ENCODE data around the gene TRIM54.
"Not testable (repeated sequence)": the region's sequence is repeated elsewhere in the genome, so short reads cannot be mapped to it uniquely, and the experiment has no call there.

Gene TRIM54

GRCh38 chr2:27278010-27278409, 4.2 kb upstream of the TRIM54 start:
- no peak for FAIRE-seq
- DNase-seq (ENCODE audit: insufficient read length, low spot score): no peak

- no peak for FAIRE-seq
- DNase-seq (ENCODE audit: insufficient read length, low spot score): no peak
Observed at GRCh38 chr2:27280826-27281225, 1.4 kb upstream of the TRIM54 start.

- no peak for DNase-seq (ENCODE audit: insufficient read length, low spot score)
- no peak for FAIRE-seq
Observed at GRCh38 chr2:27281442-27281841, 787 bp upstream of the TRIM54 start.

GRCh38 chr2:27282892-27283291, 663 bp downstream of the TRIM54 start:
- no peak for FAIRE-seq
- DNase-seq (ENCODE audit: insufficient read length, low spot score): no peak

GRCh38 chr2:27284996-27285395, 2.8 kb downstream of the TRIM54 start:
- DNase-seq (ENCODE audit: insufficient read length, low spot score): no peak
- no peak for FAIRE-seq

GRCh38 chr2:27285481-27285880, 3.3 kb downstream of the TRIM54 start:
- no peak for DNase-seq (ENCODE audit: insufficient read length, low spot score)
- FAIRE-seq: no peak

- FAIRE-seq: no peak
- no peak for DNase-seq (ENCODE audit: insufficient read length, low spot score)
Observed at GRCh38 chr2:27288610-27289009, 6.4 kb downstream of the TRIM54 start.

GRCh38 chr2:27290549-27290948, 8.3 kb downstream of the TRIM54 start:
- DNase-seq (ENCODE audit: insufficient read length, low spot score) (no peak), FAIRE-seq (no peak)

GRCh38 chr2:27291865-27292264, 9.6 kb downstream of the TRIM54 start:
- DNase-seq (ENCODE audit: insufficient read length, low spot score) (no peak), FAIRE-seq (no peak)

- no peak for DNase-seq (ENCODE audit: insufficient read length, low spot score)
- no peak for FAIRE-seq
Observed at GRCh38 chr2:27294928-27295327, 12.7 kb downstream of the TRIM54 start.

- no peak for FAIRE-seq
- no peak for DNase-seq (ENCODE audit: insufficient read length, low spot score)
Observed at GRCh38 chr2:27296481-27296880, 14.3 kb downstream of the TRIM54 start.

GRCh38 chr2:27297195-27297594, 15.0 kb downstream of the TRIM54 start:
- FAIRE-seq (no peak), DNase-seq (ENCODE audit: insufficient read length, low spot score) (no peak)

- DNase-seq (ENCODE audit: insufficient read length, low spot score) (no peak), FAIRE-seq (no peak)
Observed at GRCh38 chr2:27298391-27299080, 16.3 kb downstream of the TRIM54 start.

GRCh38 chr2:27300606-27301005, 18.4 kb downstream of the TRIM54 start:
- not testable (repeated sequence) for FAIRE-seq; DNase-seq (ENCODE audit: insufficient read length, low spot score)

GRCh38 chr2:27303093-27304025, 21.1 kb downstream of the TRIM54 start:
- FAIRE-seq (peak; percentile 79), DNase-seq (ENCODE audit: insufficient read length, low spot score) (peak; percentile 60)

GRCh38 chr2:27304488-27305240, 22.4 kb downstream of the TRIM54 start:
- no peak for FAIRE-seq
- DNase-seq (ENCODE audit: insufficient read length, low spot score): no peak

GRCh38 chr2:27305516-27305915, 23.3 kb downstream of the TRIM54 start:
- FAIRE-seq: no peak
- no peak for DNase-seq (ENCODE audit: insufficient read length, low spot score)

GRCh38 chr2:27306136-27306535, 23.9 kb downstream of the TRIM54 start:
- FAIRE-seq (no peak), DNase-seq (ENCODE audit: insufficient read length, low spot score) (no peak)

GRCh38 chr2:27306573-27307286, 24.5 kb downstream of the TRIM54 start:
- FAIRE-seq (no peak), DNase-seq (ENCODE audit: insufficient read length, low spot score) (no peak)

GRCh38 chr2:27307287-27307544, 25.0 kb downstream of the TRIM54 start:
- FAIRE-seq: no peak

More at GRCh38 chr2:27307287-27307544, 25.0 kb downstream of the TRIM54 start:
- no peak for DNase-seq (ENCODE audit: insufficient read length, low spot score)
